Measurements from ENCODE around the gene ADRA2B.

DNA sequence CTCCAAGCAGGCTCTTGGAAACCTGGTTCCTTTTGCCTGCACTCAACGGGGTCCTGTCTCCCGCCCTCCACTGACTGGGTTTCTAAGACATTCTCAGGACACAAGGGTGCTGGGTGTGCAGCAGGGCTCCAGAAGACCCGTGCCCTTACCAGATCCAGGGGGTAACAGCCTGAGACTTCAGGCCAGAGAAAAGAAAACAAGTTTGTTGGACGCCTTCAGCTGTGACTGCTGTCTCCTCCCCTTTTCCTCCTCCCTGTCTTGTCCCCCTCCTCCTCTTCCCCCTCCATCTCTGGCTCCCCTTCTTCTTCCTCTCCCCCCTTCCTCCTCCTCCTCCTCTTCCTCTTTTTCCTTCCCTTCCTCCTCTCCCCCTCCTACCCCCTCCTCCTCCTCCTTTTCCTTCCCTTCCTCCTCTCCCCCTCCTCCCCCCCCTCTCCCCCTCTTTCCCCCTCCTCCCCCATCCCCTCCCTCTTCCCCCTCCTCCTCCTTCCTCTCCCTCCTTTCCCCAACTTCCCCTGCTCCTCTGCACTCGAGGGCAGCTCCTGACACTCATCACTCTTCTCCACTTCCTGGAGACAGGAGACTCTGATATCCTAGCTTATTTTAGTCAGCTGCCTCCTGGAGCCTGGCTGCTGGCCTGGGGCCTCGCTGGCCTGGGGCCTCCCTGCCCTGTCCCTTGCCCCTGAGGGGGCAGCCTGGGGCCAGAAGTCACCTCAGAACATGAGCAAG is 12.4 kb downstream of the ADRA2B start:
- TF ChIP-seq POLR2AphosphoS5 (IDR thresholded peaks at IDR 0.05; ENCODE audit: borderline replicate concordance, low read depth, low read length): no peak
- TF ChIP-seq EZH2 (IDR thresholded peaks at IDR 0.05): no peak

All from SK-N-MC (cell line).